SK-N-MC (cell line): ENCODE data around the gene DHDH.

Source experiments
- EZH2 ChIP-seq: fragments of 200-600 bp; sonication (generic); IDR thresholded peaks from one replicate; pipeline ENCODE4 v1.6.1; 2017; ENCODE audit warnings: antibody characterized with exemption
- FOXP2 ChIP-seq: optimal IDR thresholded peaks from 2 replicates; pipeline ENCODE3; 2011; ENCODE audit warnings: mild to moderate bottlenecking, moderate library complexity; ENCODE audit not compliant: insufficient read depth; ENCODE audit errors: extremely low read length, control extremely low read depth
- POLR2AphosphoS5 ChIP-seq: IDR thresholded peaks from 2 replicates; pipeline ENCODE4 v1.6.1; 2012; ENCODE audit warnings: mild to moderate bottlenecking, low read depth, low read length, borderline replicate concordance

DNA sequence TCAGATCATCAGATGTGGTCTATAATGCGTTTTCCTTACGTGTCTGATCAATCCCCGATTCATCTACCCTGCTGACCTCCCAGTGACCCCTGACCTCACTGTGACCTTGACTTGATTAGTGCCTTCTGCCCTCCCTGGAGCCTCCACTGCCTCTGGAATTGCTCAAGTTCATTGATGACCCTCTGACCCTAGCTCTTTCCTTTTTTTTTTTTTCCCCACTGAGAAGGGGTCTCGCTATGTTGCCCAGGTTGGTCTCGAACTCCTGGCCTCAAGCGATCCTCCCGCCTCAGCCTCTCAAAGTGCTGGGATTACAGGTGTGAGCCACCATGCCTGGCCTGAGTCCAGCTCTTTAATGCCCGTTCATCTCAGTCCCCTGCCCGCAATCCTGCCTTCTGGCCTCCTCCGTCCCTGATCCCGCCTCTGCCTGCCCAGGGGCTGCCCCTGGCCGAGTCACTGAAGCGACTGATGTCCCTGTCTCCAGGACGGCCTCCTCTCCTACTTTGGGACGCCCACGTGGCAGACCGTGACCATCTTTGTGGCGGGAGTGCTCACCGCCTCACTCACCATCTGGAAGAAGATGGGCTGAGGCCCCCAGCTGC is 27.7 kb downstream of the DHDH start:
- no peak for TF ChIP-seq POLR2AphosphoS5
- no peak for TF ChIP-seq EZH2
- TF ChIP-seq FOXP2: no peak
